GM21526 (cell line): ENCODE results near the gene ALKBH5.

Source experiments
- ATAC-seq: cut with Tn5 transposase; IDR thresholded peaks from one replicate; pipeline ENCODE4 v1.9.1; 2021; ENCODE audit warnings: moderate library complexity; ENCODE audit not compliant: unreplicated experiment, low FRiP score

ALKBH5 gene

GRCh38 chr17:18237461-18237860 is 53.8 kb downstream of the ALKBH5 start:
- ATAC-seq: no peak

- ATAC-seq: no peak
Observed at GRCh38 chr17:18238299-18238698, 54.7 kb downstream of the ALKBH5 start.

DNA sequence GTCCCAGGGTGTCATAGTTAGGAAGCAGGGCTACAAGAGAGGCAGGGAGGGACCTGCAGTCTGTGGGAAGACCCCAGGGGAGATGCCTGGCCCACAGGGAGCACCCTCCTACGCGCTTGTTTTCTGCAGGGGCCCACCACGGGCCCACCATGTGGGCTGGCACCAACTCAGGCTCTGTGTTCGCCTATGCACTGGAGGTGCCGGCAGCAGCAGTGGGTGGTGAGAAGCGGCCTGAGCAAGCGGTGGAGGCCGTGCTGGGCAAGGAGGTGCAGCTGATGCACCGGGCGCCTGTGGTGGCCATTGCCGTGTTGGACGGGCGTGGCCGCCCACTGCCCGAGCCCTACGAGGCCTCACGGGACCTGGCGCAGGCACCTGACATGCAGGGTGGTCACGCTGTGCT is 56.8 kb downstream of the ALKBH5 start:
- no peak for ATAC-seq

GRCh38 chr17:18241229-18241871 is 57.7 kb downstream of the ALKBH5 start:
- ATAC-seq: no peak

GRCh38 chr17:18245038-18245776 is 61.6 kb downstream of the ALKBH5 start:
- ATAC-seq: no peak

GRCh38 chr17:18246109-18246725 is 62.6 kb downstream of the ALKBH5 start:
- ATAC-seq: no peak

DNA sequence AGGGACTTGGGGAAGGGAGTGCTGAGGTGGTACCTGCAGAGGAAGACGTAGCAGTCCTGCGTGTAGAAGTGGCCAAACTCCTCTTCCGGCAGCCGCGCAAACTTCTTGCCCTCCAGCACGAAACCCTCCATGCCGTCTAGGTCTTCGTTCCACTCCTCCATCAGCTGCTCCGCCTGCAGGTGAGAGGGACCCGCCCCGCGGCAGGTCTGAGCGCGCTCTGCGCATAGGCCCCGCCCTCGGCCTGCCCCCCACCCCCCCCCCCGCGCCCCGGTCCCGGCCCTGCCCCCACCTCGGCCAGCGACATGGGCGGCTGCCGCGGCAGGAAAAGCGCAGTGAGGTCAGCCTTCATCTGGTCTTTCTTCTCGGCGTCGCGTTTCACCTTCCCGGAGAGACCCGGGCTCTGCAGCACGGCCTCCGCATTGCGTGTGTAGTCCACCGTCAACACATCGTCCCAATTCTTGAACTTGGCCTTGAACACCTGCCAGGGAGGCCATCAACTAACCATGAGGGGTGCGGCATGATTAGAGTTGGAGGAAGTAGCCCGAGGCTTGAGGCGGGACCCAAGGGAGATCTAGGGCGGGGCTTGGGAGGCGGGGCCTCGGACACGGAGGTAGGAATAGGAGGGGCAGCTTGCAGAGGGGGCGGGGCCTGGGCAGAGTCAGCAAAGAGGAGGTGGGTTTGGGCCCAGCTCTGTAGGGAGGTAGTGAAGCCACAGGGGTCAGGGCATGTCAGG is 63.4 kb downstream of the ALKBH5 start:
- no peak for ATAC-seq

- no peak for ATAC-seq
Observed at GRCh38 chr17:18247613-18248001, 64.0 kb downstream of the ALKBH5 start.

- ATAC-seq: no peak
Observed at GRCh38 chr17:18248300-18248731, 64.7 kb downstream of the ALKBH5 start.

DNA sequence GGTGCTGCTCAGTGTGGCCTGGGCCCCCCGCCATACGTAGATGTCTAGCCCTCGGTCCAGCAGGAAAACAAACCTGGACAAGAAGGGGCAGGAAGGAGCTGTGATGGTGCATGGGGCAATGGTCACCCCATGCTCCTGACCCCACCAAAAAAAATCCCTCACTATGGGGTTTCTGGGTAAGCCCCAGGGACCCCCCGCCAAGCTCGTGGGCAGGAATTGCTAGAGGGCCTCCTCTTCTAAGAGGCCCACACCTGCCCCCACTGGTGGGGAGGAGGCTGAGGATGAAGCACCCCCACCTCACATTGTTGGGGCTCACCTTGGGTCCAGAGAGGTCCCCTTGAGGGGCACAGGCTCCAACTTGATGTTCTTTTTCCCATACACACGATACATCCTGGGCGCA is 65.2 kb downstream of the ALKBH5 start:
- ATAC-seq: no peak

- no peak for ATAC-seq
Observed at GRCh38 chr17:18250259-18250658, 66.6 kb downstream of the ALKBH5 start.

DNA sequence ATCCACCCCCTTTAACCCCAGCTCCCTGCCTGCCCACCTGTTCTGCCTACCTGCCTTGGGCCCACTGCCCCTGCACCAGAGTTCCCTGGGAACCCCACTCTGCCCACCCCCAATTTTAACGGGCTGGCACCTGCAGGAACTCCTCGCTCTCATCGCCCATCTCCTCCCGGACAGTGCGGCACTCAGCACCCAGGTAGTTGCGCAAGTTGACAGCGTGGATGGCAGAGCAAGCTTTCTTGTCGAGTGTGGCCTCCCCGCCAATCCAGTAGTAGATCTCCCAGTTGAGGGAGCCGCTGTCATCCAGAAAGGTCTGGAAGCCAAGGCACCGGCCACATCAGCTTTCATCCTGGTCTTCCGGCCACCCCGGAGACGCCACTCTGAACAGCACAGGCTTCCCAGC is 67.1 kb downstream of the ALKBH5 start:
- ATAC-seq: no peak

- no peak for ATAC-seq
Observed at GRCh38 chr17:18251204-18251603, 67.6 kb downstream of the ALKBH5 start.

DNA sequence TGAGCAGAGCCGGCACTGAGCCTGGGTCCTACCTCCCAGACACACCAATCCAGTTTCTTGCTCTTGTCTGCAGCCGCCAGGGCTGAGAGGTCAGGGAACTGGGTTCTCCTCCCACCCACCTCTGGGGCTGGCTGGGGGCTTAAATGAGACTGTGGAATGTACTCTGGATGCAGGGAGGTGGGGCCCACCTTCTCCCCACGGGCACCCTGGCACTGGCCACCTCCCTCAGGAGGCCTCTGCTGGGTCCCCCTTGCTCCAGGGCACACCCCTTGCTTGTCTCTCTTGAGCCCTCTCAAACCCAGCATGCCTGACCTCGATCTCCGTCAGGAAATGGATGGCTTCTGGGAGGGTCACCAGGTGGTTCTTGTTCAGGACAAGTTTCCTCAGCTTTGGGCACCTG is 68.5 kb downstream of the ALKBH5 start:
- ATAC-seq: no peak

DNA sequence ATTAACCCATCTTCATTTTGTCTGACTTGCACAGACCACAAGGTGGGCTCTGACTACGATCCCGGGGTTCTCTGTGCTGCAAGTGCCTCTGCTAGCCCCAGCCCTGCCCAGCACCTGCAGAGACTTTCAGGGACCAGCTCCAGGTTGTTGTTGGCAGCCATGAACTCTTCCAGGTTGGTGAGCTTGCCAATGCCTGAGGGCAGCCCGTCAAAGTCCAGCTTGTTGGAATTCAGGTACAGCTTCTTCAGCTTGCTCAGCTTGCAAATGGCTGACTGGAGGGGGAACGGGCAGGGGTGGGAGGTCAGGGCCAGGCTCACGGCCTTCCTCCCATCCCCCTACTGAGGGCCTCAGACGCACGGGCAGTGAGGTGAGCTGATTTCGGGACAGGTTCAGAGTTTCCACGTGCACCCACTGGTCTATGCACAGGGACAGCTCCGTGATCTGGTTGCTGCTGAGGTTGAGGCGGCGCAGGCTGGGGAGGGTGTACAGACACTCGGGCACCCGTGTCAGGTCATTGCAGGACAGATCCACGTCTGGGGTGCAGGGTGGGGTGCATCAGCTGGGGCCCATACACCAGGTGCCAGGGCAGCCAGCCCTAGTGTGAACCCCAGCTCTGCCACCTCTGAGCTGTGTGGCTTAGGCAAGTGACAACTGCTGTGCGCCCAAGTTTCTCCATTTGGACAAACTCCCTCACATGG is 69.7 kb downstream of the ALKBH5 start:
- no peak for ATAC-seq

- ATAC-seq: no peak
Observed at GRCh38 chr17:18253947-18254821, 70.6 kb downstream of the ALKBH5 start.

DNA sequence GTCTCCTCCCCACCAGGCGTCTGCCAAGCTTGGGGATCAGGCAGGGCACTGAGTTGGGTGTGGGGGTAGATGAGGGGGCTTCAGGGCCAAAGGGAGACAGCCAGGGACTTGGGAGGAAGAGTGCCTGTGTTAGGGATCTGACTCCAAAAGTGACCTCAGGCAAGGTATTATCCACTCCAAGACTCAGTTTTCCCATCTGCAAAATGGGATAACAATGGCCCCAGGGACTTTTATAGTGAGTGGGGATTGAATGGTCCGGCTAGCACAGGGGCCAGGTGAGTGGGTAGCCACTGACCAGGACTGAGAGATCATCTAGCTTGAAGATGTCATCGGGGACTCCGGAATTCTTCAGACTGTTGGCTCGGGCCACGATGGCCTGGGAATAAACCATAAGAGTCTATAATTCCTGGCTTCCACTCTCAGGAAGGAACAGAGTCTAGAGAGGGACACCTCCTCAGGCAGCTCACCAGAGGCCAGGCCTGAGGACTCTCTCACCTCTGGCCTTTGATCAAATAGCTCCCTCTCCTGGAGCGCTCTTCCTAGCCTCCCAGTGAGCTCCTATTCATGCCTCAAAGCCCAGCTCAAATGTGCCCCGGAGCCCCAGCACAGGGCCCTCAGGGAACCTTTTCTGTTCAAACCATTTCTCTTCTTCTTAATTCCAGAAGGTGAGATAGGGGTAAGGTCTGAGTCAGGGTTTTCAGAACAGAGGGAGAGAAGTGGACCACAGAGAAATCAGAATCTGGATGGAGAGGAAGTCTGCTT is 71.4 kb downstream of the ALKBH5 start:
- ATAC-seq: no peak

DNA sequence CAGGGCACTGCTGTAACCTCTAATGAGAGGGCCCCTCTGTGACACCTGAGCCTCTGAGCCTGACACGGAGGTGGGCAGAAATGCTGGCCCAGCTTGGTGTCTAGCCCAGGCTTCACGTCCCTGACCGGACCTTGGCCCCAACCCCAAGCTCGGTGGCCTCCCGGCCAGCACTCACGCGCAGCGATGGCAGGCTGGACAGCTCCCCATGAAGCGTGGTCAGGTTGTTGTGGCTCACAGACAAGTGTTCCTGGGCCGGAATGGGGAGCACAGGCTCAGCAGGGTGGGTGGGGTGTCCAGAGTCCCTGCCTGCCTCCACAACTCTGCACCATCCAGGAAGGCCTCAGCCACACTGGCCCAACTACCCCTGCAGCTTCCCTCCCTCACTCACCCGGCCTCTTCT is 72.7 kb downstream of the ALKBH5 start:
- no peak for ATAC-seq

DNA sequence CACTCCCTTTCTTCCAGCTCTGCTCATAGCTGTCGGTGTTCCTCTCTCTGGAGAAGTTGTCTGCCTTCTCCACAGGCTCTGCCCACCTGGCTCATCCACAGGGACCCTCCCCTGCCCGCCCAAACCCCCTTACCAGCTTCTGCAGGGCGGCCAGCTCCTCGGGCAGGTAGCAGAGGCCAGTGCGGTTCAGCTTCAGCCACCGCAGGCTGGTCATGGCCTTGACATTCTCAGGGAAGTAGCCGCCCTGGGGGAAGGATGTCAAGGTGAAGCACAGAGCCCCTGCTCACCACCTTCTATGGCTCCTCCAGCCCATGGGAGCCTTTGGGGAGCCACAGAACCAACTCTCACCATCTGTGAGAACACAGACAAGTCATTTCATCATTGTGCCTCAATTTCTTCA is 73.1 kb downstream of the ALKBH5 start:
- no peak for ATAC-seq
